Measurements from ENCODE around the gene FRMPD4.

DNA sequence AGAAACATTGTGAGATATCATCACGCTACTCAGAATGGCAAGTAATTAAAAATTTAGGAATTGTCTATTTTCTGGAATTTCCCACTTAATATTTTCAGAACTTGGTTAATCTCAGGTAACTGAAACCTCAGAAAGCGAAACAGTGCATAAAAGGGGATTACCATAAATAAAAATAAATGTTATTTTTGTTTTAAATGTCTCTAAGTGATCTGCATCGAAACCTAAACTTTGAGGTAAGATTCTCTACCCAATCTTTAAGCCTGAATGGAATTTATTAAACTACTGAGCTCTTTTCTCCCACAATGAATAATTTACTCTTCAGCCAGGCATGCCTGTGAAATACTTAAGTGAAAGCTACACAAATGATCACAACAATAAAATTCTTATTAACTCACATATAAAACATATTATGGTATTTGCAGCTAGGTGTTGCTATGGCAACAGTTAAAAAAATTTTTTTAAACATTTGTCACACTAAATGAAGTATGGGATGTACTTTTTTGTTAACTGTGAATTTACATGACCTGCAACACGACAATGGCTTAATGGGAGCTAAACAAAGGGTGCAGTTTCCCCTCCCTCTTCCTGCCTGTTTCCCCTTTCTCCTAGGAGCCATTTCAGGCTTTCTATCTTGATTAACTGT is 432.7 kb downstream of the FRMPD4 start:
- TF ChIP-seq, protein P1, sequence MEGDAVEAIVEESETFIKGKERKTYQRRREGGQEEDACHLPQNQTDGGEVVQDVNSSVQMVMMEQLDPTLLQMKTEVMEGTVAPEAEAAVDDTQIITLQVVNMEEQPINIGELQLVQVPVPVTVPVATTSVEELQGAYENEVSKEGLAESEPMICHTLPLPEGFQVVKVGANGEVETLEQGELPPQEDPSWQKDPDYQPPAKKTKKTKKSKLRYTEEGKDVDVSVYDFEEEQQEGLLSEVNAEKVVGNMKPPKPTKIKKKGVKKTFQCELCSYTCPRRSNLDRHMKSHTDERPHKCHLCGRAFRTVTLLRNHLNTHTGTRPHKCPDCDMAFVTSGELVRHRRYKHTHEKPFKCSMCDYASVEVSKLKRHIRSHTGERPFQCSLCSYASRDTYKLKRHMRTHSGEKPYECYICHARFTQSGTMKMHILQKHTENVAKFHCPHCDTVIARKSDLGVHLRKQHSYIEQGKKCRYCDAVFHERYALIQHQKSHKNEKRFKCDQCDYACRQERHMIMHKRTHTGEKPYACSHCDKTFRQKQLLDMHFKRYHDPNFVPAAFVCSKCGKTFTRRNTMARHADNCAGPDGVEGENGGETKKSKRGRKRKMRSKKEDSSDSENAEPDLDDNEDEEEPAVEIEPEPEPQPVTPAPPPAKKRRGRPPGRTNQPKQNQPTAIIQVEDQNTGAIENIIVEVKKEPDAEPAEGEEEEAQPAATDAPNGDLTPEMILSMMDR (CRISPR knock-in tag; IDR thresholded peaks at IDR 0.05) = no peak
- no peak for TF ChIP-seq NFATC3 (CRISPR knock-in tag; IDR thresholded peaks at IDR 0.05)

All from HepG2 (cell line).